Tibial nerve (tissue), 4 donors: ENCODE results near the gene SMPD2. TPM values are rescaled to one million over a fixed set of nuclear protein-coding genes. Genes with fewer than 3 reads are reported as not detected.
A peak's percentile ranks its signal among the peaks of the same experiment; 100 is the strongest.
"Not testable (repeated sequence)": the region's sequence is repeated elsewhere in the genome, so short reads cannot be mapped to it uniquely, and the experiment has no call there.

ENCODE experiments used
- DNase-seq, 2 donors: peaks; one replicate each; pipeline ENCODE4 v3.0.0-alpha.2; 2019; ENCODE audit warnings: low spot score in 2 of 2
- H3K27ac ChIP-seq, 4 donors: fragments of 200-600 bp; sonication (generic) in 3 of 4; one replicate each; pipeline ENCODE4 v1.5.1; 2017 to 2019; ENCODE audit warnings: mild to moderate bottlenecking in 1 of 4
- H3K27me3 ChIP-seq, 2 donors: fragments of 200-600 bp; sonication (generic) in 1 of 2; one replicate each; pipeline versions ENCODE4 v1.5.1 to v1.6.0; 2017 to 2019
- H3K36me3 ChIP-seq, 3 donors: fragments of 200-600 bp; sonication (generic); one replicate each; pipeline ENCODE4 v1.5.1; 2018 to 2019
- H3K4me1 ChIP-seq, 4 donors: fragments of 200-600 bp; sonication (generic) in 3 of 4; one replicate each; pipeline ENCODE4 v1.5.1; 2017 to 2019
- H3K4me3 ChIP-seq, 4 donors: fragments of 200-600 bp; sonication (generic) in 3 of 4; one replicate each; pipeline ENCODE4 v1.5.1; 2017 to 2019; ENCODE audit warnings: mild to moderate bottlenecking in 1 of 4, moderate library complexity in 1 of 4
- H3K9me3 ChIP-seq, 4 donors: fragments of 200-600 bp; sonication (generic) in 3 of 4; one replicate each; pipeline ENCODE4 v1.5.1; 2017 to 2019
- CTCF ChIP-seq, 5 experiments: fragments of 200-600 bp in 3 of 5; fragments of 450-650 bp in 2 of 5; sonication (generic) in 3 of 5; IDR thresholded peaks; one replicate each; pipeline ENCODE4 v1.5.1; 2016 to 2019; ENCODE audit warnings: antibody characterized with exemption in 5 of 5, mild to moderate bottlenecking in 3 of 5, moderate library complexity in 2 of 5
- EP300 ChIP-seq, 2 donors: sonication (generic); formaldehyde crosslinking; IDR thresholded peaks; one replicate each; pipeline ENCODE4 v1.6.1; 2017; ENCODE audit warnings: antibody characterized with exemption in 2 of 2, mild to moderate bottlenecking in 1 of 2
- POLR2A ChIP-seq, 2 donors: fragments of 450-650 bp; IDR thresholded peaks; one replicate each; pipeline ENCODE4 v1.6.1; 2017; ENCODE audit warnings: antibody characterized with exemption in 2 of 2, mild to moderate bottlenecking in 2 of 2, moderate library complexity in 2 of 2
- WGBS, 2 donors: methylation state at CpG; one replicate each; pipeline ENCODE4 v1.1.5; 2018; 5-methylcytosine and 5-hydroxymethylcytosine counted together
- total RNA-seq, 4 donors: library from RNA; depleted of rRNA; stranded (reverse); fragments of >200 nt; gene quantifications; one replicate each; pipeline ENCODE4 v1.1.0, GENCODE V29; 2016

SMPD2 gene
- total RNA-seq, 4 donors from 2014 or later, result 12.6 to 32.4 (median 17.1) TPM

GRCh38 chr6:109456710-109457561 is 16.4 kb downstream of the SMPD2 start:
- Histone ChIP-seq H3K27ac (peak overlapping the region in 3 of 4 donors; percentile 92 to 93 (median 93)), H3K4me3 (peak overlapping the region in 3 of 4 donors; percentile 58 to 92 (median 75))
- 43 to 49% methylated on average over 16 of the region's 16 CpGs for whole genome bisulfite sequencing, 2 donors

GRCh38 chr6:109457562-109457996 is 17.1 kb downstream of the SMPD2 start:
- H3K4me3 ChIP-seq, result no peak overlapping the region
- TF ChIP-seq EP300 (IDR thresholded peaks at IDR 0.05) (no peak), CTCF (IDR thresholded peaks at IDR 0.05) (no peak), POLR2A (IDR thresholded peaks at IDR 0.05) (no peak)
- H3K27me3 ChIP-seq, result no peaks in the 10 kb centered on the region
- 51 to 65% methylated on average over 6 of the region's 6 CpGs for WGBS, 2 donors
- DNase-seq, result no peak
- peak overlapping the region in 3 of 4 donors; percentile 92 to 93 (median 93) for H3K27ac ChIP-seq
- peaks cover 0 to 38% (median 16%) of the 10 kb centered on the region in 4 donors for H3K4me1 ChIP-seq
- H3K36me3 ChIP-seq, result peaks cover 0 to 25% (median 0%) of the 10 kb centered on the region in 3 donors
- H3K9me3 ChIP-seq, result no peaks in the 10 kb centered on the region

More at GRCh38 chr6:109456710-109457561, 16.4 kb downstream of the SMPD2 start:
- H3K9me3 ChIP-seq, result no peaks in the 10 kb centered on the region
- peaks cover 0 to 26% (median 0%) of the 10 kb centered on the region in 3 donors for H3K36me3 ChIP-seq
- peak in 1 of 2 donors; percentile 54 for DNase-seq
- TF ChIP-seq POLR2A (IDR thresholded peaks at IDR 0.05), result no peak
- peak in 1 of 2 donors; percentile 47 for TF ChIP-seq EP300 (IDR thresholded peaks at IDR 0.05)
- TF ChIP-seq CTCF (IDR thresholded peaks at IDR 0.05), result no peak
- no peaks in the 10 kb centered on the region for H3K27me3 ChIP-seq
- H3K4me1 ChIP-seq, result peaks cover 0 to 38% (median 16%) of the 10 kb centered on the region in 4 donors

GRCh38 chr6:109458774-109459531 is 18.4 kb downstream of the SMPD2 start:
- Histone ChIP-seq H3K4me1 (peaks cover 0 to 32% (median 10%) of the 10 kb centered on the region in 4 donors), H3K27ac (peak overlapping the region in 3 of 4 donors; percentile 12 to 93 (median 19)), H3K4me3 (no peak overlapping the region), H3K36me3 (peaks cover 0 to 27% (median 0%) of the 10 kb centered on the region in 3 donors), H3K27me3 (no peaks in the 10 kb centered on the region), H3K9me3 (no peaks in the 10 kb centered on the region)
- DNase-seq, result no peak
- no peak for TF ChIP-seq POLR2A (IDR thresholded peaks at IDR 0.05)
- no peak for TF ChIP-seq EP300 (IDR thresholded peaks at IDR 0.05)
- TF ChIP-seq CTCF (IDR thresholded peaks at IDR 0.05), result no peak
- 75 to 81% methylated on average over 5 of the region's 5 CpGs for WGBS, 2 donors

GRCh38 chr6:109460161-109460829 is 19.8 kb downstream of the SMPD2 start:
- H3K4me3 ChIP-seq, result no peak overlapping the region
- no peak for TF ChIP-seq CTCF (IDR thresholded peaks at IDR 0.05)
- no peak for TF ChIP-seq EP300 (IDR thresholded peaks at IDR 0.05)
- no peak for TF ChIP-seq POLR2A (IDR thresholded peaks at IDR 0.05)
- no peaks in the 10 kb centered on the region for H3K27me3 ChIP-seq
- WGBS, 2 donors, result 78 to 85% methylated on average over 3 of the region's 3 CpGs
- H3K9me3 ChIP-seq, result no peaks in the 10 kb centered on the region
- peaks cover 0 to 21% (median 4%) of the 10 kb centered on the region in 4 donors for H3K4me1 ChIP-seq
- H3K36me3 ChIP-seq, result peaks cover 0 to 39% (median 0%) of the 10 kb centered on the region in 3 donors
- DNase-seq, result no peak
- peak overlapping the region in 1 of 4 donors; percentile 34 for H3K27ac ChIP-seq

- not testable (repeated sequence) for H3K4me3 ChIP-seq, H3K9me3 ChIP-seq, DNase-seq, H3K27ac ChIP-seq, H3K27me3 ChIP-seq
- 100% methylated on average over 1 of the region's 1 CpG for WGBS, 2 donors
- Histone ChIP-seq H3K4me1 (peaks cover 0 to 18% (median 4%) of the 10 kb centered on the region in 4 donors), H3K36me3 (peaks cover 0 to 48% (median 0%) of the 10 kb centered on the region in 3 donors)
These were observed 20.7 kb downstream of the SMPD2 start for GRCh38 chr6:109461205-109461604.
